Endothelial cell of umbilical vein (primary cell): ENCODE results near the gene CAMK2D. TPM values are rescaled to one million over a fixed set of nuclear protein-coding genes. Genes with fewer than 3 reads are reported as not detected.

Experiments used
- BruUV-seq: library from RNA; stranded (reverse); fragments of 400-500 nt; replicated peaks from 2 replicates; lab custom pipeline; 2021; lab: Mats Ljungman, UMichigan
- CTCF ChIA-PET: fragments of 300-600, 350-600 bp; sonication (Branson Sonifier 250); formaldehyde crosslinking; loops from one replicate; lab custom pipeline; 2021; ENCODE audit warnings: antibody characterized with exemption, inconsistent platforms; lab: Charles Lee
- POLR2A ChIA-PET: fragments of 300-600, 350-600 bp; sonication (Branson Sonifier 250); formaldehyde crosslinking; loops from one replicate; lab custom pipeline; 2021; ENCODE audit warnings: antibody characterized with exemption, inconsistent platforms; lab: Charles Lee
- DNase-seq: peaks from one replicate; pipeline ENCODE4 v3.0.0-alpha.2; 2011; ENCODE audit warnings: low read depth, low spot score
- FAIRE-seq: peaks from 2 replicates; lab custom pipeline; 2011; peaks lifted over from hg19 to GRCh38; lab: Jason Lieb, UNC
- H2AFZ ChIP-seq: 2 replicates; pipeline ENCODE4 v1.6.0; 2012; ENCODE audit warnings: low read depth, low read length, control low read depth, inconsistent platforms
- H3K27ac ChIP-seq: 2 replicates; pipeline ENCODE4 v1.5.1; 2011; ENCODE audit warnings: low read depth, mild to moderate bottlenecking, control low read depth, low read length, moderate library complexity; ENCODE audit not compliant: insufficient read depth
- H3K27me3 ChIP-seq, 2 experiments: 2 replicates each; pipeline versions ENCODE4 v1.6.0 to v1.6.1; 2011; ENCODE audit warnings: low read length in 2 of 2, mixed read lengths in 1 of 2; ENCODE audit not compliant: control insufficient read depth in 2 of 2, insufficient read depth in 2 of 2
- H3K36me3 ChIP-seq, 2 experiments: 2 replicates in 1 of 2; 3 replicates in 1 of 2; pipeline ENCODE4 v1.5.1; 2011; ENCODE audit warnings: low read length in 2 of 2, mild to moderate bottlenecking in 1 of 2, moderate library complexity in 1 of 2; ENCODE audit not compliant: control insufficient read depth in 2 of 2, insufficient read depth in 2 of 2; ENCODE audit errors: extremely low read depth in 1 of 2
- H3K4me1 ChIP-seq: 3 replicates; pipeline ENCODE4 v1.5.1; 2011; ENCODE audit warnings: mild to moderate bottlenecking, low read length; ENCODE audit not compliant: control insufficient read depth, insufficient read depth; ENCODE audit errors: extremely low read depth
- H3K4me2 ChIP-seq: 2 replicates; pipeline ENCODE4 v1.6.1; 2011; ENCODE audit warnings: low read length, control low read depth, mixed read lengths; ENCODE audit not compliant: insufficient read depth
- H3K4me3 ChIP-seq, 3 experiments: fragments of 200-600 bp in 1 of 3; sonication (generic), shearing (Covaris generic) in 1 of 3; replicated peaks in 1 of 3; 2 replicates each; pipeline ENCODE4 v1.5.1; 2011 to 2016; ENCODE audit warnings: control low read depth in 3 of 3, low read length in 3 of 3, mild to moderate bottlenecking in 2 of 3, inconsistent platforms in 1 of 3, low read depth in 1 of 3, moderate library complexity in 1 of 3; ENCODE audit not compliant: insufficient read depth in 1 of 3
- H3K79me2 ChIP-seq: 2 replicates; pipeline ENCODE4 v1.6.0; 2012; ENCODE audit warnings: low read length, inconsistent platforms; ENCODE audit not compliant: control insufficient read depth, insufficient read depth
- H3K9ac ChIP-seq: replicated peaks from 2 replicates; pipeline ENCODE3; 2011; ENCODE audit warnings: low read length, control low read depth; ENCODE audit not compliant: insufficient read depth; ENCODE audit errors: extremely low read depth
- H3K9me1 ChIP-seq: replicated peaks from 3 replicates; pipeline ENCODE4 v1.6.0; 2011; ENCODE audit warnings: mild to moderate bottlenecking, low read length; ENCODE audit not compliant: control insufficient read depth, insufficient read depth; ENCODE audit errors: extremely low read depth
- H3K9me3 ChIP-seq: replicated peaks from 2 replicates; pipeline ENCODE4 v1.5.1; 2012; ENCODE audit warnings: low read length, inconsistent platforms; ENCODE audit not compliant: control insufficient read depth, insufficient read depth
- H4K20me1 ChIP-seq: replicated peaks from 2 replicates; pipeline ENCODE3; 2011; ENCODE audit warnings: mild to moderate bottlenecking, low read length; ENCODE audit not compliant: control insufficient read depth, insufficient read depth; ENCODE audit errors: extremely low read depth
- CTCF ChIP-seq, 2 donors: IDR thresholded peaks; 1 replicate in 1 of 2; 2 replicates in 1 of 2; pipeline ENCODE4 v1.5.1; 2011; ENCODE audit warnings: low read length in 2 of 2, mild to moderate bottlenecking in 2 of 2, moderate library complexity in 2 of 2, control low read depth in 1 of 2, inconsistent platforms in 1 of 2, low read depth in 1 of 2; ENCODE audit not compliant: insufficient read depth in 1 of 2; ENCODE audit errors: extremely low read depth in 1 of 2
- EZH2 ChIP-seq: IDR thresholded peaks from 2 replicates; pipeline ENCODE4 v1.6.1; 2012; ENCODE audit warnings: borderline replicate concordance, low read depth, mild to moderate bottlenecking, moderate library complexity, low read length, inconsistent platforms; ENCODE audit not compliant: severe bottlenecking
- JUN ChIP-seq: IDR thresholded peaks from 2 replicates; pipeline ENCODE4 v1.6.1; 2011; ENCODE audit warnings: borderline replicate concordance, low read depth; ENCODE audit not compliant: insufficient read length, insufficient read depth
- MAX ChIP-seq: IDR thresholded peaks from 2 replicates; pipeline ENCODE4 v1.6.1; 2011; ENCODE audit not compliant: insufficient read depth, insufficient read length
- POLR2A ChIP-seq: IDR thresholded peaks from 2 replicates; pipeline ENCODE4 v1.6.1; 2012; ENCODE audit warnings: low read depth, mild to moderate bottlenecking, control low read depth, low read length
- POLR2AphosphoS5 ChIP-seq: IDR thresholded peaks from 2 replicates; pipeline ENCODE4 v1.6.1; 2012; ENCODE audit warnings: low read depth, mild to moderate bottlenecking, control low read depth, low read length, moderate library complexity; ENCODE audit not compliant: insufficient read depth
- dilution Hi-C: fragments of 300-500 bp; cut with MboI; formaldehyde crosslinking; loops from one replicate; pipeline ENCODE4 v1.15.0; 2019; ENCODE audit warnings: low sequenced_read_pairs; ENCODE audit not compliant: extremely low pct_ligation_motif_present
- intact Hi-C: fragments of 100-400 bp; cut with micrococcal nuclease; formaldehyde crosslinking; loops from one replicate; pipeline ENCODE4 v1.10.0; 2022
- polyA plus RNA-seq, 4 experiments: library from polyadenylated mRNA; depleted of rRNA in 3 of 4; stranded (reverse) in 3 of 4; unstranded in 1 of 4; fragments of >200 nt; gene quantifications; 2 replicates each; pipeline versions ENCODE4 v1.2.1 to v1.2.3, GENCODE V29; 2011 to 2012; ENCODE audit warnings: missing spikeins in 1 of 4
- total RNA-seq: library from RNA; stranded (reverse); gene quantifications from 2 replicates; pipeline ENCODE4 v1.2.3, GENCODE V29; 2021

The CAMK2D gene
- total and polyA plus RNA-seq, 2 donors (not counting 3 experiments of a cell fraction or from before 2014, with no cell fraction given), result 10.4 to 30.7 TPM

- Histone ChIP-seq H3K4me3 (no peak overlapping the region), H3K36me3 (no peaks in the 10 kb centered on the region), H3K9me3 (no peaks in the 10 kb centered on the region), H3K9me1 (no peaks in the 10 kb centered on the region), H3K27me3 (no peaks in the 10 kb centered on the region), H3K4me2 (no peak overlapping the region), H3K4me1 (no peaks in the 10 kb centered on the region), H3K9ac (no peak overlapping the region), H3K79me2 (no peaks in the 10 kb centered on the region), H3K27ac (no peak overlapping the region), H2AFZ (no peak overlapping the region), H4K20me1 (no peaks in the 10 kb centered on the region)
- no TSS peak for BruUV-seq
- TF ChIP-seq CTCF (IDR thresholded peaks at IDR 0.05; ENCODE audit: extremely low read depth in 1 of 2, insufficient read depth in 1 of 2, low read depth in 1 of 2, low read length in 2 of 2) (no peak), MAX (no peak), POLR2A (no peak), JUN (no peak), POLR2AphosphoS5 (no peak), EZH2 (no peak)
- dilution Hi-C loops, result no loop called here
- CTCF ChIA-PET, result no interaction called here
- intact Hi-C loops, result no loop called here
- no peak for FAIRE-seq
- no peak for DNase-seq
- POLR2A ChIA-PET, result no interaction called here
Observed at GRCh38 chr4:113730467-113731216, 30.9 kb downstream of the CAMK2D start.
